AG10803 (cell line): ENCODE results near the gene CYB561D1.

Source experiments
- DNase-seq: peaks from one replicate; pipeline ENCODE4 v3.0.0; 2010; ENCODE audit warnings: low read depth
- H3K4me3 ChIP-seq: 2 replicates; pipeline ENCODE4 v1.5.1; 2011; ENCODE audit warnings: mild to moderate bottlenecking, low read length, control low read depth
- TF ChIP-seq, protein P1 (sequence below): conservative IDR thresholded peaks from 2 replicates; pipeline ENCODE4 v1.5.1; 2011; ENCODE audit warnings: mild to moderate bottlenecking, low read length, control low read depth, inconsistent platforms

The CYB561D1 gene

DNA sequence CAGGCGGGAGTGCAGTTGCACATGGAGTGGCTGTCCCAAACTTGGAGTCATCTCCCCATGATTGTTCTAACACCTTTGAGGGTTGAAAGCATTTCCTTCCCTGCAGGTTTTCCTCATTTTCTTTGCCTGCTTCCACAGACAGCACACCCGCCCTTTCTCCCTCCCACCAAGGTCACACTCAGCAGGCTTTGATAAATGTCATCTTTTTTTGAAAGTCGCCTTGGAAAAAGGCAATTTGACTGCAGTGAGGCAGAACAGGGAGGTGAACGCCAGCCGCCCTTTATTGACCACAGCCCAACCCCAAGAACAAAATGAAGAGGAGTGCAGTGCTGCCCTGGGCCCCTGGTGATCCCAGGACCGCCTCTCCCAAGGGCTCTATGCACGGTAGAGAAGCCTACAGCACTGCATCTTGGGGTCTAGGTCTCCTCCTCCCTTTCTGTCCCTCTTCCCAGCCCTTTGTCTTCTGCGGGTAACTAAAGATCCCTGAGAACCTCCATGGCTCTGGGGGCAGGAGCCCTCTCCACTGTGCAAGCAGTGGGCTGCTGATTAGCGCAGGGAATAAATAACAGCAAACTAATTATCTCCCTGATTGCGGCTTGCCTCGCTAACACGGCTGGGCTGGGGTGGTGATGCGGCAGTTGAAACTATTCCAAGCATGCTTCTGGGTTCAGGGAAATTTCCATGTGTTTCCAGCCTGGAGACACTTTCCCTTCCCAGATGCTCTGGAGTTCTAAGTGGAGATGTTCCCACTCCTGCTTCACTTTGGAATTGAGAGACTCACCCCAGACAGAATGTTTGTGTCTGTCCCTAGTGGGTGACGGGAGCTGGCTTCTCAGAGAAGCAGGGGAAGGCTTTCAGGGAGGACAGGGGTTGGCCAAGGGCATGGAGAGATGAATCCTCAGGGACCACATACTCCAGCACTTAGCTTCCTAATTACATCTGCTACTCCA lies 27.4 kb downstream of the CYB561D1 start:
- H3K4me3 ChIP-seq: no peak overlapping the region
- peak; percentile 36 for DNase-seq
- TF ChIP-seq, protein P1, sequence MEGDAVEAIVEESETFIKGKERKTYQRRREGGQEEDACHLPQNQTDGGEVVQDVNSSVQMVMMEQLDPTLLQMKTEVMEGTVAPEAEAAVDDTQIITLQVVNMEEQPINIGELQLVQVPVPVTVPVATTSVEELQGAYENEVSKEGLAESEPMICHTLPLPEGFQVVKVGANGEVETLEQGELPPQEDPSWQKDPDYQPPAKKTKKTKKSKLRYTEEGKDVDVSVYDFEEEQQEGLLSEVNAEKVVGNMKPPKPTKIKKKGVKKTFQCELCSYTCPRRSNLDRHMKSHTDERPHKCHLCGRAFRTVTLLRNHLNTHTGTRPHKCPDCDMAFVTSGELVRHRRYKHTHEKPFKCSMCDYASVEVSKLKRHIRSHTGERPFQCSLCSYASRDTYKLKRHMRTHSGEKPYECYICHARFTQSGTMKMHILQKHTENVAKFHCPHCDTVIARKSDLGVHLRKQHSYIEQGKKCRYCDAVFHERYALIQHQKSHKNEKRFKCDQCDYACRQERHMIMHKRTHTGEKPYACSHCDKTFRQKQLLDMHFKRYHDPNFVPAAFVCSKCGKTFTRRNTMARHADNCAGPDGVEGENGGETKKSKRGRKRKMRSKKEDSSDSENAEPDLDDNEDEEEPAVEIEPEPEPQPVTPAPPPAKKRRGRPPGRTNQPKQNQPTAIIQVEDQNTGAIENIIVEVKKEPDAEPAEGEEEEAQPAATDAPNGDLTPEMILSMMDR: no peak

DNA sequence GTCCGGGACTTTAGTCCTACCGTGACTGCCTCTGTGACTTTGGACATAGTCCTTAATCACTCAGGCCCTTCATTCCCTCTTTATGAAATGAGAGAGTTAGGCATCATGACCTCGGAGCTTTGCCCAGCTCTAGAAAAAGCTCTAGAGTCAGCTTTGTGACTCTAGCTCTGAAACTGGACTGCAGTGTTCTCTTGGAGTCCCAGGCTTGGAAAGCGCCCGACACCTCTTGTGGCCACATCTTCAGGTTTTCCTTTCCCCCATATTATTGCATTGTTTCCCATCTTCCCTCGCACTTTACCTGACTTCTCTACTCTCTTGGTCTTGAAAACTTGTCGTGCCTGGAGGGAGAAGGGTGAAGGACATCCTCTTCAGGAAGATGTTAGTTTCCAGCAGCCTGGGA lies 28.1 kb downstream of the CYB561D1 start:
- DNase-seq: no peak
- TF ChIP-seq, protein P1: no peak
- no peak overlapping the region for H3K4me3 ChIP-seq

DNA sequence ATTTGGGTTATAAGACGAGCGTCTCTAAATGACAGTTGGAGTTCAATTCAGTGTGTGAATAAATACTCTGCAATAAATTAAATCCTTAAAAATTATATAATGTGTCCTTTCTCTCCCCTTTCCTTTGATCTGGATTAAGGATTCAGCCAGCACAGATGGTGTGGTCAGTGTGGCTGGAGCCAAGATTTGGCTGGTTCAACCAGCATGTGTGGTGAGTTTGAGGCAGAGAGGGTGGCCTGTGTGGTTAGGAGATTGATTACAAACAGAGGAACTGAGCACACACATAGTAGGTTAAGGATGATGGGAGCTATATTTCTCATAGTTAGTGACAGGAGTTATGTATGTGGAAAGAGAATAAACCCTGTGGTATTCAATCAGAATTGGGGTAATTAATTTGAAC lies 29.8 kb downstream of the CYB561D1 start:
- TF ChIP-seq, protein P1: no peak
- DNase-seq: peak; percentile 63
- no peak overlapping the region for H3K4me3 ChIP-seq

DNA sequence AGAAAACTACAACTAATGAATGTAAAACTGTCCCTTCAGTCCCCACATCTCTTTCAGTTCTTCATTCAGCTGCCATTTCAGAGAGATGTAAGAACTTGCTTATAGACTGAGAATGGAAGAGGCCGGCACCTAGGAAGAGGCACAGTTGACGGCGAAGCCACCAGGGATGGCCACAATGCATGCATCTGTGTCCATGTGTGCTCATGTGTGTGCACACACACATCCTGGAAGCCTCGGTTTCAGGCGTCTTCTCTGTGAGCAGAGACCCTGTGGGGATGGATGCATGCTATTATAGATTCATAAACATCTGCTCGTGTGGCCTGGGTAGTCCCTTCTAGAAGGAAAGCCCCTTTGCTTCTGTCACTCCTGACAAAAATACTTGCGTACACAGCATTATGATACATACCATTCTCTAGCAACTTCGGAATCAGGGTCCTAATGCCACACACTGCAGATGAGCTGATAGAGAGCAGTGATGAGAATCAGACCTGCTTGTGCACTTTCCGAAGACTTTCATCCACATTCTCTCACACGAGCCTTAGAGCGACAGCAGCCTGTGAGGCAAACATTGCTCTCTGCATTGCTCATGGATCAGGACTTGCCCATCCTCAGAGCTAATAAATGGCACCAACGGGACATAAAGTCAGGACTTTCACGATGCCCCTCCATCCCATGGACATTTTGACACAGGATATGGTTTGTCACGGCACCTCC lies 33.4 kb downstream of the CYB561D1 start:
- DNase-seq: no peak
- no peak overlapping the region for H3K4me3 ChIP-seq
- TF ChIP-seq, protein P1: no peak

DNA sequence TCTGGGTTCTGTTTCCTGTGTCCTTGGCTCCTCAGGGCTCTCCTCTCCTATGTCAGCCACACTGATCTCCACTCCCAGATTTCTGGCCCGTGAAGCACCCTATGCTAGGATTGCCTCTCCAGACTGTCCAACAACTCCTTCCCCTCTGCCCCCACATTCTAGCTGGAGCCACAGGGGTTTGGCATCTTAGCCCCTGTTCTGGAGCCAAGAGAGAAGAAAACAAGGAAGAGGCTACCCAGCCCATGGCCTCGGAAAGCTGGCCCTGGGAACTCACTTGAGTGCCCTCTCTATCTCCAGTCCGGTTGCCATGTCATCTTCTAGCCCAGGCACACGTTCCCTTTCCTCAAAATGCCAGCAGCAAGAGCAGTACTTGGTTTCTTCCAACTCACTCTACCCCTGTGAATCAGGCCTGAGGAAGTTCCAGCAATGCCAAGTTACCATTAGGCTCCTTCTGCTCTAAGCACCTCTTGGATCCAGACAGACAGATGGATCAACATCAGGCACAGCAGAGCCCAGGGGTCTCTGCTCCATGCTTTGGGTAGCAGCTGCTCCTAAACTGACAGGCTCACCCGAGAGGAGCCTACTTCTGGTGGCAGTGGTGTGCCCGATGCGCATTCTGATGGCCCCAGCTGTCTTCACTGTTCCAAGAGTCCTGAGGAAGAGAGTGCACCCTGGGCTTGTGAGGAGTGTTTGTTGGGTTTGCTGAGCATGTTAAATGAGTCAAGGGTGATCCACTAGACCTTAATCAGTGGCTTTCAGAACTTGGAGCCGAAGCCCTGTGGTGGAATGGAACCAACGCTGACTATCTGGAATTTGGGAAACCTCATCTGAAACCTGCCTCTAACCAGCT lies 34.2 kb downstream of the CYB561D1 start:
- TF ChIP-seq, protein P1: no peak
- no peak overlapping the region for H3K4me3 ChIP-seq
- no peak for DNase-seq

DNA sequence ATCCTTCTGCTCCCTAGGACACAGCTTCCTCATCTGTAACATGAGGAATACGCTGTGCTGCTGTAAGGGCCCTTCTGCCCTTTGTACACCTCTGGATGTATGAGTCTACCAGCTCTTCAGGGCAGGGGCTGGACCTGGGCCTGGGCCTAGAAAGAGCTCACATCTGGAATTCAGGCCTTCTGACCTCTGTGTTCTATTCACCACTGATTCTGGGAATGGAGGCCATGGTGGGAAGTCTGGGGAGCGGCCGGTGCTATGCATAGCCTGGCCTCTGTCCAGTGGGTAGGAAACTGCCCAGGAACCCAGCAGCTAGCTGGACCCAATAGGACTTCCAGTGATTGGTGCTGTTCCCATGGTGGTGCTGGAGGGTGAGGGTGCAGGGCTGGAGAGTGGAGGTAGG lies 34.8 kb downstream of the CYB561D1 start:
- TF ChIP-seq, protein P1: no peak
- DNase-seq: no peak
- H3K4me3 ChIP-seq: no peak overlapping the region
